Chondrocyte (in vitro differentiated cells): ENCODE measurements around the gene SPINK4. TPM values are rescaled to one million over a fixed set of nuclear protein-coding genes. Genes with fewer than 3 reads are reported as not detected.

Experiments
- DNase-seq: peaks from one replicate; pipeline ENCODE4 v3.0.0; 2021; ENCODE audit warnings: mixed read lengths, low spot score
- H3K27ac Mint-ChIP-seq: one replicate; pipeline ENCODE4 v1.8.0; 2021; ENCODE audit warnings: mild to moderate bottlenecking, moderate library complexity, mixed read lengths; ENCODE audit not compliant: unreplicated experiment
- H3K27me3 Mint-ChIP-seq: 2 replicates; pipeline ENCODE4 v1.8.0; 2021; ENCODE audit warnings: low read depth, mixed read lengths
- H3K36me3 Mint-ChIP-seq: 2 replicates; pipeline ENCODE4 v1.8.0; 2021; ENCODE audit warnings: low read depth, mixed read lengths
- H3K4me1 Mint-ChIP-seq: 2 replicates; pipeline ENCODE4 v1.8.0; 2021; ENCODE audit warnings: low read depth, mild to moderate bottlenecking, mixed read lengths
- H3K4me3 Mint-ChIP-seq: one replicate; pipeline ENCODE4 v1.8.0; 2021; ENCODE audit warnings: mild to moderate bottlenecking, moderate library complexity, mixed read lengths; ENCODE audit not compliant: unreplicated experiment
- H3K9me3 Mint-ChIP-seq: 2 replicates; pipeline ENCODE4 v1.8.0; 2021; ENCODE audit warnings: low read depth, mixed read lengths
- CTCF ChIP-seq: fragments of 200-600 bp; sonication (generic); IDR thresholded peaks from 2 replicates; pipeline ENCODE4 v1.5.0; 2021; ENCODE audit warnings: antibody characterized with exemption, mild to moderate bottlenecking, moderate library complexity
- total RNA-seq: library from RNA; stranded (reverse); gene quantifications from 3 replicates; pipeline ENCODE4 v1.2.1, GENCODE V29; 2021

The SPINK4 gene
- total RNA-seq, 1 donor from 2014 or later, result not detected

GRCh38 chr9:33245341-33245740 is 5.4 kb downstream of the SPINK4 start:
- DNase-seq, result no peak
- Mint-ChIP-seq H3K36me3 (no peaks in the 10 kb centered on the region), H3K4me3 (no peak overlapping the region), H3K27me3 (peaks cover 7% of the 10 kb centered on the region), H3K27ac (no peak overlapping the region), H3K9me3 (no peaks in the 10 kb centered on the region), H3K4me1 (no peaks in the 10 kb centered on the region)
- no peak for TF ChIP-seq CTCF

DNA sequence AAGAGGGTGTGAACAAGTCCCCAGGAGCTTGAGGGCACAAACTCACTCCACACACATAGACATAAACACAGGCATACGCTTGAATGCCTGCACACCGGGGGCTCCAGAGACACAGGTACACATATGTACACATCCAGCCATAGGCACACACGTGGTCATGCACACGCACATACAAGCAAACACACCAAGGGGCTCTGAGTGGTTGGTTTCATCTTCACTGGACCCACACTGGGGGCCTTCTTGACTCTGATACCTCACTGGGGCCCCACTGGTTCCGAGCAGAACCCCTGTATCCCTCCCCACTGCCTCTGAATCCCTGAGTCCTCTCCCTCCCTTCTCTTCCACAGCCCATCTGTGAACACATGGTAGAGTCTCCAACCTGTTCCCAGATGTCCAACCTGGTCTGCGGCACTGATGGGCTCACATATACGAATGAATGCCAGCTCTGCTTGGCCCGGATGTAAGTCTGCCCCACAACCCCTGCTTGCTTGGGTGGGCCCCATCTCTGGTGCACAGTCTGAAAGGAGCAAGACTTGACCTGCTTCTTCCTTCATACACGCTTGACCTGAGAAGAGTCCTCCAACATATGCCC is 6.4 kb downstream of the SPINK4 start:
- Mint-ChIP-seq H3K27me3 (peaks cover 3% of the 10 kb centered on the region), H3K27ac (no peak overlapping the region), H3K9me3 (no peaks in the 10 kb centered on the region), H3K4me1 (no peaks in the 10 kb centered on the region), H3K36me3 (peaks cover 1% of the 10 kb centered on the region), H3K4me3 (no peak overlapping the region)
- no peak for DNase-seq
- no peak for TF ChIP-seq CTCF

- H3K9me3 Mint-ChIP-seq, result no peaks in the 10 kb centered on the region
- H3K27me3 Mint-ChIP-seq, result no peaks in the 10 kb centered on the region
- H3K27ac Mint-ChIP-seq, result no peak overlapping the region
- H3K4me3 Mint-ChIP-seq, result no peak overlapping the region
- no peak for TF ChIP-seq CTCF
- no peaks in the 10 kb centered on the region for H3K4me1 Mint-ChIP-seq
- DNase-seq, result no peak
- peaks cover 8% of the 10 kb centered on the region for H3K36me3 Mint-ChIP-seq
These were observed 8.6 kb downstream of the SPINK4 start for GRCh38 chr9:33248606-33249005.

DNA sequence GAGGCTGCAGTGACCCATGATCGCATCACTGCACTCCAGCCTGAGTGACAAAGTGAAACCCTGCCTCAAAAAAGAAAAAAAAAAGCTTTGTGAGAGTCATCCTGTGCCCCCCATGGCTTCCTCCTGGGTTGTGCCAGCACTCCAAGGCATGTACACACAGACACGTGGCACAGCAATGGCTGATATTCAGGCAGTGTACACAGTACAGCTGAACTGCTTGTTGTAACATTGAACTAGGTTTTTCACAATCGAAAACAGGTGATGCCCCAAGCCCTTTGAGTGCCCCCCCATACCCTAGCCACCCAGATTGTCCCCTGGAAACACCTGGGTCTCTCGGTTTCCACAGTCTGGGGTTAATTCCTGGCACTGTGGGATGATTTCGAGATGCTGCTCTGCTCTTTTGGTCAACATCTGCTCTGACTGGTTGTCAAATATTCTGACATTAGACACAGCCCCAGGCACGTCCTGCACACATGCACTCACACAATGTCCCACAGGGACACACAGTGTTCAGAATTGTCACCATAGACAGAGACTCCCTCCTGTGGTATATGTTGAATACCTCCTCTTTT is 9.2 kb downstream of the SPINK4 start:
- Mint-ChIP-seq H3K4me1 (no peaks in the 10 kb centered on the region), H3K36me3 (peaks cover 8% of the 10 kb centered on the region), H3K27me3 (no peaks in the 10 kb centered on the region), H3K27ac (no peak overlapping the region), H3K9me3 (no peaks in the 10 kb centered on the region), H3K4me3 (no peak overlapping the region)
- no peak for DNase-seq
- no peak for TF ChIP-seq CTCF

DNA sequence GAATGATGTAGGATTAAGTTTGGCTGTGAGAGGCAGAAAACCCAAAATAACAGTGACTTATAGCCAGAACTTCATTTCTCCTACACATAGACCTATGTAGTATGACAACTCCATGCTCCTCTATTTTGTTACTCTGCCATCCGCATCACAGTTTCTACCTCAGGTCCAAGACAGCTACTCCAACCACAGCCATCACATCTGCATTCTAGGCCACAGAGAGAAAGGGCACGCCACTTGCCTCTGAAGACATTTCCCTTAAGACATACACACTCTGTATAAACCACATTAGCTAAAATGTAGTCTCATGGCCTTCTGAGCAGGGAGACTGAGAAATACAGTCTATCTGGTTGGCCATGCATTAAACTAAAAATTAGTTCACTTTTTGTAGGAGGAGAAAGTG is 10.0 kb downstream of the SPINK4 start:
- DNase-seq, result no peak
- Mint-ChIP-seq H3K4me3 (no peak overlapping the region), H3K9me3 (no peaks in the 10 kb centered on the region), H3K36me3 (peaks cover 13% of the 10 kb centered on the region), H3K27ac (no peak overlapping the region), H3K4me1 (no peaks in the 10 kb centered on the region), H3K27me3 (no peaks in the 10 kb centered on the region)
- no peak for TF ChIP-seq CTCF
